NB4 (cell line): ENCODE data around the gene SGPP2.

Source experiments
- MYC ChIP-seq: IDR thresholded peaks from 2 replicates; pipeline ENCODE4 v1.6.1; 2011; ENCODE audit warnings: low read depth, low read length
- POLR2A ChIP-seq: IDR thresholded peaks from 2 replicates; pipeline ENCODE4 v1.6.1; 2011; ENCODE audit warnings: mild to moderate bottlenecking; ENCODE audit not compliant: insufficient read length; ENCODE audit errors: extremely low read depth
- TF ChIP-seq, protein P1 (sequence below): IDR thresholded peaks from one replicate; pipeline ENCODE4 v1.5.1; 2012; ENCODE audit warnings: low read depth, low read length
- TF ChIP-seq, protein P2 (sequence below): IDR thresholded peaks from 2 replicates; pipeline ENCODE4 v1.6.1; 2011; ENCODE audit warnings: low read depth, low read length

DNA sequence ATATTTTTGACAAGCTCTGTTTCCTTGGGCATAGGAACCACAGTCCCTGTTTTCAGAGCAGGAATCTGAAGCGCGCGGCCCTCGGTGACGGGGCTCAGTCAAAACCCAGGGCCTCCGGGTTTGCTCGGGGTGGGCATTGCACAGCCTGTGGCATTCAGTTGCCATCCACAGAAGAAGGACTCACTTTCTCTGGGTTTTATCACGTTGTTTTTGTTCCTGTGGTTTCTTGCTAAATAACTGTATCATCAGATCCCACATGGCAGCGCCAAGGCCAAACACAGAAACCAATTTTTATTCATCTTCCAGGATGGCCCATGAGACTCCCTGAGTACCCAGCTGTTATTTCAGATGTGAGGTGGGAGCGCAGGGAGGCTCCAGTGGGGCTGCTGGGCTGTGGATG is 35.6 kb downstream of the SGPP2 start:
- TF ChIP-seq, protein P1, sequence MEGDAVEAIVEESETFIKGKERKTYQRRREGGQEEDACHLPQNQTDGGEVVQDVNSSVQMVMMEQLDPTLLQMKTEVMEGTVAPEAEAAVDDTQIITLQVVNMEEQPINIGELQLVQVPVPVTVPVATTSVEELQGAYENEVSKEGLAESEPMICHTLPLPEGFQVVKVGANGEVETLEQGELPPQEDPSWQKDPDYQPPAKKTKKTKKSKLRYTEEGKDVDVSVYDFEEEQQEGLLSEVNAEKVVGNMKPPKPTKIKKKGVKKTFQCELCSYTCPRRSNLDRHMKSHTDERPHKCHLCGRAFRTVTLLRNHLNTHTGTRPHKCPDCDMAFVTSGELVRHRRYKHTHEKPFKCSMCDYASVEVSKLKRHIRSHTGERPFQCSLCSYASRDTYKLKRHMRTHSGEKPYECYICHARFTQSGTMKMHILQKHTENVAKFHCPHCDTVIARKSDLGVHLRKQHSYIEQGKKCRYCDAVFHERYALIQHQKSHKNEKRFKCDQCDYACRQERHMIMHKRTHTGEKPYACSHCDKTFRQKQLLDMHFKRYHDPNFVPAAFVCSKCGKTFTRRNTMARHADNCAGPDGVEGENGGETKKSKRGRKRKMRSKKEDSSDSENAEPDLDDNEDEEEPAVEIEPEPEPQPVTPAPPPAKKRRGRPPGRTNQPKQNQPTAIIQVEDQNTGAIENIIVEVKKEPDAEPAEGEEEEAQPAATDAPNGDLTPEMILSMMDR, result no peak
- TF ChIP-seq POLR2A, result no peak
- TF ChIP-seq, protein P2, sequence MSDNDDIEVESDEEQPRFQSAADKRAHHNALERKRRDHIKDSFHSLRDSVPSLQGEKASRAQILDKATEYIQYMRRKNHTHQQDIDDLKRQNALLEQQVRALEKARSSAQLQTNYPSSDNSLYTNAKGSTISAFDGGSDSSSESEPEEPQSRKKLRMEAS, result no peak
- TF ChIP-seq MYC, result no peak
